ENCODE data around the gene PTPRO. TPM values are rescaled to one million over a fixed set of nuclear protein-coding genes. Genes with fewer than 3 reads are reported as not detected.

PTPRO gene
- polyA plus RNA-seq, 1 of the 3 experiments (the other 2 are of a cell fraction), result 1.4 TPM

DNA sequence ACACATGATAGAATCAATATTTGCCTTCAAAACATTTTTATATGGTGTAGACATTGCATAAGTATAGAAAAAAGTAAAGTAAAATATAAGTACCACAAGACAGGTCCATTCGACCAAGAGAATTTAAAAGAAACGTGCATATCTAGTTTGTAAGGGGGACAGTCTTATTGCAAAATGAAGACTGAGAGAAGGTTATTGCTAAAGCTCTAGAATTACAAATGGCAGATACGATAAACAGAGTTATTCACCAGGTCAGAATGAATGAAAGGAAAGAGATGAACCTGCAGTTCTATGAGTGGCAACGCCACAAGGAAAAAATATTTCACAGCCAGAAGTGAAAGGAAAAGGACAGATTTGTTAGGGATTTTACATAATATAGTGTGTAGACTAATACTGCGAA lies 224.8 kb downstream of the PTPRO start (continued):
- TF ChIP-seq, protein P1, sequence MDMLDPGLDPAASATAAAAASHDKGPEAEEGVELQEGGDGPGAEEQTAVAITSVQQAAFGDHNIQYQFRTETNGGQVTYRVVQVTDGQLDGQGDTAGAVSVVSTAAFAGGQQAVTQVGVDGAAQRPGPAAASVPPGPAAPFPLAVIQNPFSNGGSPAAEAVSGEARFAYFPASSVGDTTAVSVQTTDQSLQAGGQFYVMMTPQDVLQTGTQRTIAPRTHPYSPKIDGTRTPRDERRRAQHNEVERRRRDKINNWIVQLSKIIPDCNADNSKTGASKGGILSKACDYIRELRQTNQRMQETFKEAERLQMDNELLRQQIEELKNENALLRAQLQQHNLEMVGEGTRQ (IDR thresholded peaks at IDR 0.05; ENCODE audit: borderline replicate concordance, low read depth, low read length), result no peak

DNA sequence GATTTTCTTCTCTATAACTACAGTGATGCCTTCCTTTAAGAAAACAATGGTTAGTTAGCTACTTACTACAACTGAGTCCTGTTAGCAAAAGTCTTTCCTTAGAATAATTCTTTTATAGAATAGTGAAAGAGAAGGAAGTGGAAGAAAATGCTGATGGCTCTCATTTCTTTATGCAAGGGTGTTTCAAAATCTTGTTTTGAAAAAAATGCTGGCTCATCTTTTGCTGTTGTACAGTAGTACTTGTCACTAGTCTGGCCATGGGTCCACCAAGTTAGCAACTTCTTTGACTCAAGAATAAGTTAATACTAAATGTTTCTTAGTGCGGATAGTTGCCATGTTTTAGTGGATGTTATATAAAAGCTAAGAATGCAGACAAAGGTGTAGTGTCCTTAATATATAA lies 225.4 kb downstream of the PTPRO start:
- Histone ChIP-seq H2AFZ (ENCODE audit: low read depth) (no peak overlapping the region), H3K4me3 (ENCODE audit: low read depth in 2 of 2, low read length in 1 of 2) (no peak overlapping the region), H3F3A (replicated peaks; ENCODE audit: insufficient read depth) (peaks cover 5% of the 10 kb centered on the region), H3K4me2 (no peak overlapping the region), H3K9me2 (no peaks in the 10 kb centered on the region), H3K36me3 (replicated peaks in 1 of 2; ENCODE audit: control insufficient read depth in 1 of 2, insufficient read depth in 2 of 2, low read length in 1 of 2) (no peaks in the 10 kb centered on the region), H3K9me3 (no peaks in the 10 kb centered on the region), H3K27ac (ENCODE audit: low read depth in 2 of 2, low read length in 1 of 2) (no peak overlapping the region), H3K79me2 (ENCODE audit: insufficient read depth) (no peaks in the 10 kb centered on the region), H3K9ac (no peak overlapping the region), H4K20me1 (ENCODE audit: insufficient read depth) (no peaks in the 10 kb centered on the region), H3K27me3 (ENCODE audit: insufficient read depth) (no peaks in the 10 kb centered on the region), H3K4me1 (ENCODE audit: control insufficient read depth in 1 of 2, insufficient read depth in 2 of 2, low read depth in 1 of 2, low read length in 1 of 2) (peaks cover 0 to 6% of the 10 kb centered on the region in 2 experiments; a peak in 3 of 4 replicates)
- TF ChIP-seq TCF12 (IDR thresholded peaks at IDR 0.05), result no peak
- TF ChIP-seq RAD21 (IDR thresholded peaks at IDR 0.05; ENCODE audit: low read length), result no peak
- TF ChIP-seq, protein P2, sequence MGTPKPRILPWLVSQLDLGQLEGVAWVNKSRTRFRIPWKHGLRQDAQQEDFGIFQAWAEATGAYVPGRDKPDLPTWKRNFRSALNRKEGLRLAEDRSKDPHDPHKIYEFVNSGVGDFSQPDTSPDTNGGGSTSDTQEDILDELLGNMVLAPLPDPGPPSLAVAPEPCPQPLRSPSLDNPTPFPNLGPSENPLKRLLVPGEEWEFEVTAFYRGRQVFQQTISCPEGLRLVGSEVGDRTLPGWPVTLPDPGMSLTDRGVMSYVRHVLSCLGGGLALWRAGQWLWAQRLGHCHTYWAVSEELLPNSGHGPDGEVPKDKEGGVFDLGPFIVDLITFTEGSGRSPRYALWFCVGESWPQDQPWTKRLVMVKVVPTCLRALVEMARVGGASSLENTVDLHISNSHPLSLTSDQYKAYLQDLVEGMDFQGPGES (IDR thresholded peaks at IDR 0.05; ENCODE audit: low read depth, low read length), result no peak
- TF ChIP-seq NFIC (IDR thresholded peaks at IDR 0.05; ENCODE audit: borderline replicate concordance), result no peak
- TF ChIP-seq ELF1 (IDR thresholded peaks at IDR 0.05), result no peak
- TF ChIP-seq, protein P3, sequence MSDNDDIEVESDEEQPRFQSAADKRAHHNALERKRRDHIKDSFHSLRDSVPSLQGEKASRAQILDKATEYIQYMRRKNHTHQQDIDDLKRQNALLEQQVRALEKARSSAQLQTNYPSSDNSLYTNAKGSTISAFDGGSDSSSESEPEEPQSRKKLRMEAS (IDR thresholded peaks at IDR 0.05; ENCODE audit: low read depth), result no peak
- TF ChIP-seq YY1 (IDR thresholded peaks at IDR 0.05; ENCODE audit: low read depth), result no peak
- no peak for TF ChIP-seq FOSL2 (IDR thresholded peaks at IDR 0.05; ENCODE audit: borderline replicate concordance, low read depth)
- no peak for TF ChIP-seq RFX5 (IDR thresholded peaks at IDR 0.05; ENCODE audit: low read length)
- TF ChIP-seq, protein P4, sequence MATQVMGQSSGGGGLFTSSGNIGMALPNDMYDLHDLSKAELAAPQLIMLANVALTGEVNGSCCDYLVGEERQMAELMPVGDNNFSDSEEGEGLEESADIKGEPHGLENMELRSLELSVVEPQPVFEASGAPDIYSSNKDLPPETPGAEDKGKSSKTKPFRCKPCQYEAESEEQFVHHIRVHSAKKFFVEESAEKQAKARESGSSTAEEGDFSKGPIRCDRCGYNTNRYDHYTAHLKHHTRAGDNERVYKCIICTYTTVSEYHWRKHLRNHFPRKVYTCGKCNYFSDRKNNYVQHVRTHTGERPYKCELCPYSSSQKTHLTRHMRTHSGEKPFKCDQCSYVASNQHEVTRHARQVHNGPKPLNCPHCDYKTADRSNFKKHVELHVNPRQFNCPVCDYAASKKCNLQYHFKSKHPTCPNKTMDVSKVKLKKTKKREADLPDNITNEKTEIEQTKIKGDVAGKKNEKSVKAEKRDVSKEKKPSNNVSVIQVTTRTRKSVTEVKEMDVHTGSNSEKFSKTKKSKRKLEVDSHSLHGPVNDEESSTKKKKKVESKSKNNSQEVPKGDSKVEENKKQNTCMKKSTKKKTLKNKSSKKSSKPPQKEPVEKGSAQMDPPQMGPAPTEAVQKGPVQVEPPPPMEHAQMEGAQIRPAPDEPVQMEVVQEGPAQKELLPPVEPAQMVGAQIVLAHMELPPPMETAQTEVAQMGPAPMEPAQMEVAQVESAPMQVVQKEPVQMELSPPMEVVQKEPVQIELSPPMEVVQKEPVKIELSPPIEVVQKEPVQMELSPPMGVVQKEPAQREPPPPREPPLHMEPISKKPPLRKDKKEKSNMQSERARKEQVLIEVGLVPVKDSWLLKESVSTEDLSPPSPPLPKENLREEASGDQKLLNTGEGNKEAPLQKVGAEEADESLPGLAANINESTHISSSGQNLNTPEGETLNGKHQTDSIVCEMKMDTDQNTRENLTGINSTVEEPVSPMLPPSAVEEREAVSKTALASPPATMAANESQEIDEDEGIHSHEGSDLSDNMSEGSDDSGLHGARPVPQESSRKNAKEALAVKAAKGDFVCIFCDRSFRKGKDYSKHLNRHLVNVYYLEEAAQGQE (IDR thresholded peaks at IDR 0.05; ENCODE audit: low read depth, low read length), result no peak
- TF ChIP-seq, protein P5, sequence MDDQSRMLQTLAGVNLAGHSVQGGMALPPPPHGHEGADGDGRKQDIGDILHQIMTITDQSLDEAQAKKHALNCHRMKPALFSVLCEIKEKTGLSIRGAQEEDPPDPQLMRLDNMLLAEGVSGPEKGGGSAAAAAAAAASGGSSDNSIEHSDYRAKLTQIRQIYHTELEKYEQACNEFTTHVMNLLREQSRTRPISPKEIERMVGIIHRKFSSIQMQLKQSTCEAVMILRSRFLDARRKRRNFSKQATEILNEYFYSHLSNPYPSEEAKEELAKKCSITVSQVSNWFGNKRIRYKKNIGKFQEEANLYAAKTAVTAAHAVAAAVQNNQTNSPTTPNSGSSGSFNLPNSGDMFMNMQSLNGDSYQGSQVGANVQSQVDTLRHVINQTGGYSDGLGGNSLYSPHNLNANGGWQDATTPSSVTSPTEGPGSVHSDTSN (IDR thresholded peaks at IDR 0.05), result no peak
- TF ChIP-seq, protein P6, sequence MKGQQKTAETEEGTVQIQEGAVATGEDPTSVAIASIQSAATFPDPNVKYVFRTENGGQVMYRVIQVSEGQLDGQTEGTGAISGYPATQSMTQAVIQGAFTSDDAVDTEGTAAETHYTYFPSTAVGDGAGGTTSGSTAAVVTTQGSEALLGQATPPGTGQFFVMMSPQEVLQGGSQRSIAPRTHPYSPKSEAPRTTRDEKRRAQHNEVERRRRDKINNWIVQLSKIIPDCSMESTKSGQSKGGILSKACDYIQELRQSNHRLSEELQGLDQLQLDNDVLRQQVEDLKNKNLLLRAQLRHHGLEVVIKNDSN (IDR thresholded peaks at IDR 0.05; ENCODE audit: borderline replicate concordance, low read depth), result no peak
- TF ChIP-seq GABPA (IDR thresholded peaks at IDR 0.05; ENCODE audit: low read depth), result no peak
- no peak for TF ChIP-seq SMC3 (IDR thresholded peaks at IDR 0.05; ENCODE audit: low read depth, low read length)
- TF ChIP-seq RXRA (IDR thresholded peaks at IDR 0.05; ENCODE audit: borderline replicate concordance, low read depth), result no peak
- no peak for TF ChIP-seq JUND (IDR thresholded peaks at IDR 0.05)
- no peak for TF ChIP-seq EZH2phosphoT487 (IDR thresholded peaks at IDR 0.05; ENCODE audit: borderline replicate concordance, low read depth)
- POLR2A ChIA-PET, result no interaction called here
- 100% methylated on average over 1 of the region's 1 CpG for WGBS (ENCODE audit: low lambda C conversion rate)
- no peak for DNase-seq
- CTCF ChIA-PET, result no interaction called here

Data from SK-N-SH (cell line).